ENCODE data around the gene S100PBP. TPM values are rescaled to one million over a fixed set of nuclear protein-coding genes. Genes with fewer than 3 reads are reported as not detected.

The S100PBP gene
- total RNA-seq, 1 experiment from 2014 or later: 69.3 TPM

DNA sequence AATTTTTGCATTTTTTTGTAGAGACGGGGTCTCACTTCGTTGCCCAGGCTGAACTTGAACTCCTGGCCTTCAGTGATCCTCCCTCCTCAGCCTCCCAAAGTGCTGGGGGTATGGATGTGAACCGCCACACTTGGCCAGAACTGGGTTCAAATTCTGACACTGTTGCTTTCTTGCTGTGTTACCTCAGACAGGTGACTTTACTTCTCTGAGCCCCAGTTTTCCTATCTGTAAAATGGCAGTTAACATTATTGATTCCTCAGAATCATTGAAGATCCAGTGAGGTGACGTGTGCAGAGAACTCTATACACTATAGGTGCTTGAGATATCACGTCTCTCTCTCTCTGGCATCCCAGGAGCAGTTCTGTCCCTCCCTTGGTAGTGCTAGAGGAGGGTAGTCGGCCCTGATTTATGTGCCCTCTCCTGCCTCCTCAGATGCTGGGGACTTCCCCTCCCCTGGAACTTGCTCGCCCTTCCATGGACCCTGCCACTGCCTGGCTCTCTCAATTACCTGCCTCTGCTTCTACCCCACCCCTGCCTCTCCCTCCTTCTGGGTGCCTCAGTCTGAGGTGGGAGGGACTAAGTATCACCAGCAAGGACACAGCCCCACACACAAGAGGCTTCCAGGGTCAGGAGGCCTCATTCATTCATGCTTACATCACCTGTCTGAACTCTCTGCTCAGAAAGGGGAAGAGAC lies 66.0 kb downstream of the S100PBP start:
- intact Hi-C loops (cut with micrococcal nuclease; ENCODE audit: unreplicated experiment): no loop called here
- DNase-seq (ENCODE audit: low spot score): no peak
- POLR2A ChIA-PET (ENCODE audit: low non-redundant PET): no interaction called here
- peaks cover 11% of the 10 kb centered on the region for H3K27me3 ChIP-seq (replicated peaks; ENCODE audit: insufficient read depth, low read depth, low read length, poor library complexity)
- H3K9me3 ChIP-seq (ENCODE audit: low read depth, low read length, poor library complexity, severe bottlenecking): no peaks in the 10 kb centered on the region
- no peak overlapping the region for H3K27ac ChIP-seq (ENCODE audit: low read depth, low read length, poor library complexity, severe bottlenecking)
- no peak overlapping the region for H3K4me3 ChIP-seq (ENCODE audit: low read depth, low read length, poor library complexity, severe bottlenecking)
- TF ChIP-seq EZH2 (IDR thresholded peaks at IDR 0.05; ENCODE audit: borderline replicate concordance, low read depth, low read length, poor library complexity, severe bottlenecking): no peak
- TF ChIP-seq, protein P1, sequence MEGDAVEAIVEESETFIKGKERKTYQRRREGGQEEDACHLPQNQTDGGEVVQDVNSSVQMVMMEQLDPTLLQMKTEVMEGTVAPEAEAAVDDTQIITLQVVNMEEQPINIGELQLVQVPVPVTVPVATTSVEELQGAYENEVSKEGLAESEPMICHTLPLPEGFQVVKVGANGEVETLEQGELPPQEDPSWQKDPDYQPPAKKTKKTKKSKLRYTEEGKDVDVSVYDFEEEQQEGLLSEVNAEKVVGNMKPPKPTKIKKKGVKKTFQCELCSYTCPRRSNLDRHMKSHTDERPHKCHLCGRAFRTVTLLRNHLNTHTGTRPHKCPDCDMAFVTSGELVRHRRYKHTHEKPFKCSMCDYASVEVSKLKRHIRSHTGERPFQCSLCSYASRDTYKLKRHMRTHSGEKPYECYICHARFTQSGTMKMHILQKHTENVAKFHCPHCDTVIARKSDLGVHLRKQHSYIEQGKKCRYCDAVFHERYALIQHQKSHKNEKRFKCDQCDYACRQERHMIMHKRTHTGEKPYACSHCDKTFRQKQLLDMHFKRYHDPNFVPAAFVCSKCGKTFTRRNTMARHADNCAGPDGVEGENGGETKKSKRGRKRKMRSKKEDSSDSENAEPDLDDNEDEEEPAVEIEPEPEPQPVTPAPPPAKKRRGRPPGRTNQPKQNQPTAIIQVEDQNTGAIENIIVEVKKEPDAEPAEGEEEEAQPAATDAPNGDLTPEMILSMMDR (conservative IDR thresholded peaks at IDR 0.05; ENCODE audit: low read depth, low read length): no peak
- no peaks in the 10 kb centered on the region for H3K36me3 ChIP-seq (ENCODE audit: insufficient read depth, low read length, poor library complexity, severe bottlenecking)
- CTCF ChIA-PET: no interaction called here
- BruUV-seq (replicated peaks): no TSS peak
- peaks cover 4% of the 10 kb centered on the region for H3K4me1 ChIP-seq (ENCODE audit: insufficient read depth, low read length, poor library complexity, severe bottlenecking)

DNA sequence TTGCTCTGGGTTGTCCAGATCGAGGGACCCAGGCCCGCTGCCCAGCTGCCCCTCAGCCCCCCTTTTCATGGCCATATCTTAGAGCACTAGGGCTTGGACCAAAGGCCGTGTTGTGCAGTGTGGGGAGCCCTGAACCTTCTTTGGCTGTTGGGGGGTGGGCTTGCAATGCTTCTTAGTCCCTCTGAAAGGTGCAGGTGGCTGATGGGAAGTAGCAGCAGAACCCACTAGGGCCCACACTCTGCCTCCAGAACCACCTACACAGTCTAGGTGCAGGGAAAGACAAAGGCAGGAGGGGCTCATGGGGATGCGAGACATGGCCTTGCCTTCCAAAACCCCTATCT lies 66.5 kb downstream of the S100PBP start:
- TF ChIP-seq, protein P1 (conservative IDR thresholded peaks at IDR 0.05; ENCODE audit: low read depth, low read length): no peak
- no peak for TF ChIP-seq EZH2 (IDR thresholded peaks at IDR 0.05; ENCODE audit: borderline replicate concordance, low read depth, low read length, poor library complexity, severe bottlenecking)
- no peaks in the 10 kb centered on the region for H3K36me3 ChIP-seq (ENCODE audit: insufficient read depth, low read length, poor library complexity, severe bottlenecking)
- H3K4me1 ChIP-seq (ENCODE audit: insufficient read depth, low read length, poor library complexity, severe bottlenecking): peaks cover 4% of the 10 kb centered on the region
- intact Hi-C loops (cut with micrococcal nuclease; ENCODE audit: unreplicated experiment): no loop called here
- H3K27me3 ChIP-seq (replicated peaks; ENCODE audit: insufficient read depth, low read depth, low read length, poor library complexity): peaks cover 11% of the 10 kb centered on the region
- no peak for DNase-seq (ENCODE audit: low spot score)
- H3K9me3 ChIP-seq (ENCODE audit: low read depth, low read length, poor library complexity, severe bottlenecking): no peaks in the 10 kb centered on the region
- no peak overlapping the region for H3K27ac ChIP-seq (ENCODE audit: low read depth, low read length, poor library complexity, severe bottlenecking)
- BruUV-seq (replicated peaks): no TSS peak
- H3K4me3 ChIP-seq (ENCODE audit: low read depth, low read length, poor library complexity, severe bottlenecking): no peak overlapping the region
- ChIA-PET POLR2A (ENCODE audit: low non-redundant PET) (no interaction called here), CTCF (no interaction called here)

DNA sequence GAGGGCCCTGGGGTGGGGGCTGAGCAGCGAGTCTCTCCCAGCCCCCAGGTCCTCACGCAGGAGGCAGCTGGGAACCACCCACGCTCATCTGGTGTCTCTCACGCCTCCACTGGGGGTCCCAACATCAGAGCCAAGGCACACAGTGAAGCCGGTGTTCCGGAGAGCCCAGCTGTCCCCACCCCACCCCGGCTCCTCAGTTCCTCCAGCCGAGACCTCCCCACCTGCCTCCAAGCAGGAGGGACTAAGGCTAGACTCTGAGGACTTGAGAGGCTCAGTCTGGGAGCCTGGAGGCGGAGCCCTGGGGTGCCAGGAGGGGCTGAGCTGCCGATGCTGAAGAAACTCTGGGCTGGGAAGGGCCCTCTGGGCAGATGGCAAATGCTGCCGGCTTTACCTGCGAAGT lies 67.3 kb downstream of the S100PBP start:
- no peak for DNase-seq (ENCODE audit: low spot score)
- TF ChIP-seq EZH2 (IDR thresholded peaks at IDR 0.05; ENCODE audit: borderline replicate concordance, low read depth, low read length, poor library complexity, severe bottlenecking): no peak
- TF ChIP-seq, protein P1 (conservative IDR thresholded peaks at IDR 0.05; ENCODE audit: low read depth, low read length): no peak
- no TSS peak for BruUV-seq (replicated peaks)
- Histone ChIP-seq H3K4me1 (ENCODE audit: insufficient read depth, low read length, poor library complexity, severe bottlenecking) (peaks cover 4% of the 10 kb centered on the region), H3K9me3 (ENCODE audit: low read depth, low read length, poor library complexity, severe bottlenecking) (no peaks in the 10 kb centered on the region), H3K4me3 (ENCODE audit: low read depth, low read length, poor library complexity, severe bottlenecking) (no peak overlapping the region), H3K27ac (ENCODE audit: low read depth, low read length, poor library complexity, severe bottlenecking) (no peak overlapping the region), H3K36me3 (ENCODE audit: insufficient read depth, low read length, poor library complexity, severe bottlenecking) (no peaks in the 10 kb centered on the region), H3K27me3 (replicated peaks; ENCODE audit: insufficient read depth, low read depth, low read length, poor library complexity) (peaks cover 11% of the 10 kb centered on the region)
- intact Hi-C loops (cut with micrococcal nuclease; ENCODE audit: unreplicated experiment): no loop called here
- POLR2A ChIA-PET (ENCODE audit: low non-redundant PET): no interaction called here
- CTCF ChIA-PET: no interaction called here
